SK-N-SH treated with all-trans-retinoic acid at 6 μM for 48 hours (cell line): ENCODE results near the gene ZNF600.

Experiments
- ATAC-seq: fragments of 200-7000 bp; cut with Tn5 transposase; 3 replicates; pipeline ENCODE4 v1.9.1; 2020; ENCODE audit warnings: mild to moderate bottlenecking, moderate library complexity
- ARNTL ChIP-seq: fragments of 450-650 bp; formaldehyde crosslinking; IDR thresholded peaks from 2 replicates; pipeline ENCODE4 v1.5.0; 2020; ENCODE audit warnings: low read depth, mild to moderate bottlenecking, moderate library complexity, borderline replicate concordance
- BACH2 ChIP-seq: fragments of 250-450 bp; sonication (Bioruptor Pico); IDR thresholded peaks from 2 replicates; pipeline ENCODE4 v1.9.0; 2021; ENCODE audit warnings: mild to moderate bottlenecking, borderline replicate concordance
- CSDC2 ChIP-seq: fragments of 250-450 bp; sonication (Bioruptor Pico); IDR thresholded peaks from 2 replicates; pipeline ENCODE4 v1.5.0; 2020; ENCODE audit warnings: mild to moderate bottlenecking, moderate library complexity
- CSRNP3 ChIP-seq: fragments of 250-450 bp; sonication (Bioruptor Pico); IDR thresholded peaks from 2 replicates; pipeline ENCODE4 v1.5.1; 2021; ENCODE audit warnings: mild to moderate bottlenecking, moderate library complexity
- ESRRG ChIP-seq: fragments of 250-450 bp; sonication (Bioruptor Pico); IDR thresholded peaks from 2 replicates; pipeline ENCODE4 v1.6.1; 2021; ENCODE audit warnings: mild to moderate bottlenecking
- GLIS3 ChIP-seq: fragments of 250-450 bp; sonication (Bioruptor Pico); IDR thresholded peaks from 2 replicates; pipeline ENCODE4 v1.5.0; 2020; ENCODE audit warnings: mild to moderate bottlenecking, moderate library complexity
- ISL1 ChIP-seq: fragments of 250-450 bp; sonication (Bioruptor Pico); IDR thresholded peaks from 2 replicates; pipeline ENCODE4 v2.1.2; 2022; ENCODE audit warnings: mild to moderate bottlenecking, moderate library complexity
- OSR1 ChIP-seq: fragments of 250-450 bp; sonication (Bioruptor Pico); IDR thresholded peaks from 2 replicates; pipeline ENCODE4 v1.8.0; 2022; ENCODE audit warnings: moderate library complexity, mild to moderate bottlenecking, inconsistent platforms
- PATZ1 ChIP-seq: fragments of 250-450 bp; sonication (Bioruptor Pico); IDR thresholded peaks from 2 replicates; pipeline ENCODE4 v1.8.0; 2020; ENCODE audit warnings: mild to moderate bottlenecking, moderate library complexity, borderline replicate concordance
- POU6F1 ChIP-seq: fragments of 250-450 bp; sonication (Bioruptor Pico); IDR thresholded peaks from 2 replicates; pipeline ENCODE4 v1.8.0; 2021; ENCODE audit warnings: low read depth, mild to moderate bottlenecking, moderate library complexity, borderline replicate concordance
- PPARA ChIP-seq: fragments of 250-450 bp; sonication (Bioruptor Pico); IDR thresholded peaks from 2 replicates; pipeline ENCODE4 v1.5.0; 2020; ENCODE audit warnings: mild to moderate bottlenecking, borderline replicate concordance
- RARB ChIP-seq: fragments of 250-450 bp; sonication (Bioruptor Pico); IDR thresholded peaks from 2 replicates; pipeline ENCODE4 v1.8.0; 2021; ENCODE audit warnings: mild to moderate bottlenecking, moderate library complexity
- SNAI2 ChIP-seq: fragments of 250-450 bp; sonication (Bioruptor Pico); IDR thresholded peaks from 2 replicates; pipeline ENCODE4 v1.5.0; 2020; ENCODE audit warnings: mild to moderate bottlenecking, moderate library complexity
- TOX ChIP-seq: fragments of 250-450 bp; sonication (Bioruptor Pico); IDR thresholded peaks from 2 replicates; pipeline ENCODE4 v1.8.0; 2021; ENCODE audit warnings: mild to moderate bottlenecking, moderate library complexity, borderline replicate concordance
- ZC3H10 ChIP-seq: fragments of 250-450 bp; sonication (Bioruptor Pico); IDR thresholded peaks from 2 replicates; pipeline ENCODE4 v1.5.1; 2021; ENCODE audit warnings: mild to moderate bottlenecking, moderate library complexity
- ZFP3 ChIP-seq: fragments of 250-450 bp; sonication (Bioruptor Pico); IDR thresholded peaks from 2 replicates; pipeline ENCODE4 v1.5.0; 2020; ENCODE audit warnings: mild to moderate bottlenecking, moderate library complexity
- ZFP30 ChIP-seq: fragments of 450-650 bp; formaldehyde crosslinking; IDR thresholded peaks from 2 replicates; pipeline ENCODE4 v1.5.0; 2022; ENCODE audit warnings: mild to moderate bottlenecking, moderate library complexity
- ZNF565 ChIP-seq: fragments of 450-650 bp; formaldehyde crosslinking; conservative IDR thresholded peaks from 2 replicates; pipeline ENCODE4 v1.5.0; 2020; ENCODE audit warnings: low read depth, mild to moderate bottlenecking, moderate library complexity
- ZNF70 ChIP-seq: fragments of 450-650 bp; formaldehyde crosslinking; IDR thresholded peaks from 2 replicates; pipeline ENCODE4 v1.5.0; 2020; ENCODE audit warnings: mild to moderate bottlenecking, moderate library complexity
- ZNF8 ChIP-seq: fragments of 450-650 bp; formaldehyde crosslinking; IDR thresholded peaks from 2 replicates; pipeline ENCODE4 v1.5.0; 2020; ENCODE audit warnings: mild to moderate bottlenecking, moderate library complexity
- TF ChIP-seq, protein P1 (sequence below): fragments of 250-450 bp; sonication (Bioruptor Pico); IDR thresholded peaks from 2 replicates; pipeline ENCODE4 v1.5.1; 2020; ENCODE audit warnings: low read depth, mild to moderate bottlenecking, moderate library complexity
- TF ChIP-seq, protein P2 (sequence below): fragments of 250-450 bp; sonication (Bioruptor Pico); IDR thresholded peaks from 2 replicates; pipeline ENCODE4 v1.5.0; 2020; ENCODE audit warnings: mild to moderate bottlenecking, moderate library complexity

ZNF600 gene

DNA sequence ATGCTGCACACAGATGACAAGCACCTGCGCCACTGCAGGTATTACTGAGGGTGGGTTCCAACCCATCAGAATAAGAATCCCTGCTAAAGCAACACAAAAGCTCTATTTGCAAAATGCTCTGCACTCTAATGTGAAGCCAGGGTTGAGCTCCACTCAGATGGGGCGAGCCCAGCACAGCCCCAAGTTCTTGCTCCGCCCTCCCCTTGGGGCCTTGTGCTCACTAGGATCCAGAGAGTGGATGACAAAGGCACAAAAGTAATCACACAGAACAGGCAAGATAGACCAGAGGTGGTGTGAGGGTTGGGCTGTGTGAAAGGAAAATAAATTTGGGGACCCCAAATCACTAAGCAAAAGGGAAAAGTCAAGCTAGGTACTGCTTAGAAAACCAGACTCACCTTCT lies 43.5 kb downstream of the ZNF600 start:
- TF ChIP-seq PPARA (CRISPR knock-in tag) (no peak), RARB (CRISPR knock-in tag) (no peak), CSDC2 (CRISPR knock-in tag) (no peak), ZNF70 (CRISPR knock-in tag) (no peak), ZNF565 (no peak), ESRRG (CRISPR knock-in tag) (no peak), ZC3H10 (CRISPR knock-in tag) (no peak), ISL1 (CRISPR knock-in tag) (no peak), PATZ1 (CRISPR knock-in tag) (no peak), ARNTL (CRISPR knock-in tag) (no peak), CSRNP3 (CRISPR knock-in tag) (no peak), ZFP3 (CRISPR knock-in tag) (no peak), BACH2 (no peak), TOX (CRISPR knock-in tag) (no peak), ZFP30 (no peak), POU6F1 (no peak), ZNF8 (CRISPR knock-in tag) (no peak), SNAI2 (CRISPR knock-in tag) (no peak)
- TF ChIP-seq, protein P1, sequence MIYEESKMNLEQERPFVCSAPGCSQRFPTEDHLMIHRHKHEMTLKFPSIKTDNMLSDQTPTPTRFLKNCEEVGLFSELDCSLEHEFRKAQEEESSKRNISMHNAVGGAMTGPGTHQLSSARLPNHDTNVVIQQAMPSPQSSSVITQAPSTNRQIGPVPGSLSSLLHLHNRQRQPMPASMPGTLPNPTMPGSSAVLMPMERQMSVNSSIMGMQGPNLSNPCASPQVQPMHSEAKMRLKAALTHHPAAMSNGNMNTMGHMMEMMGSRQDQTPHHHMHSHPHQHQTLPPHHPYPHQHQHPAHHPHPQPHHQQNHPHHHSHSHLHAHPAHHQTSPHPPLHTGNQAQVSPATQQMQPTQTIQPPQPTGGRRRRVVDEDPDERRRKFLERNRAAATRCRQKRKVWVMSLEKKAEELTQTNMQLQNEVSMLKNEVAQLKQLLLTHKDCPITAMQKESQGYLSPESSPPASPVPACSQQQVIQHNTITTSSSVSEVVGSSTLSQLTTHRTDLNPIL (CRISPR knock-in tag): no peak
- TF ChIP-seq, protein P2, sequence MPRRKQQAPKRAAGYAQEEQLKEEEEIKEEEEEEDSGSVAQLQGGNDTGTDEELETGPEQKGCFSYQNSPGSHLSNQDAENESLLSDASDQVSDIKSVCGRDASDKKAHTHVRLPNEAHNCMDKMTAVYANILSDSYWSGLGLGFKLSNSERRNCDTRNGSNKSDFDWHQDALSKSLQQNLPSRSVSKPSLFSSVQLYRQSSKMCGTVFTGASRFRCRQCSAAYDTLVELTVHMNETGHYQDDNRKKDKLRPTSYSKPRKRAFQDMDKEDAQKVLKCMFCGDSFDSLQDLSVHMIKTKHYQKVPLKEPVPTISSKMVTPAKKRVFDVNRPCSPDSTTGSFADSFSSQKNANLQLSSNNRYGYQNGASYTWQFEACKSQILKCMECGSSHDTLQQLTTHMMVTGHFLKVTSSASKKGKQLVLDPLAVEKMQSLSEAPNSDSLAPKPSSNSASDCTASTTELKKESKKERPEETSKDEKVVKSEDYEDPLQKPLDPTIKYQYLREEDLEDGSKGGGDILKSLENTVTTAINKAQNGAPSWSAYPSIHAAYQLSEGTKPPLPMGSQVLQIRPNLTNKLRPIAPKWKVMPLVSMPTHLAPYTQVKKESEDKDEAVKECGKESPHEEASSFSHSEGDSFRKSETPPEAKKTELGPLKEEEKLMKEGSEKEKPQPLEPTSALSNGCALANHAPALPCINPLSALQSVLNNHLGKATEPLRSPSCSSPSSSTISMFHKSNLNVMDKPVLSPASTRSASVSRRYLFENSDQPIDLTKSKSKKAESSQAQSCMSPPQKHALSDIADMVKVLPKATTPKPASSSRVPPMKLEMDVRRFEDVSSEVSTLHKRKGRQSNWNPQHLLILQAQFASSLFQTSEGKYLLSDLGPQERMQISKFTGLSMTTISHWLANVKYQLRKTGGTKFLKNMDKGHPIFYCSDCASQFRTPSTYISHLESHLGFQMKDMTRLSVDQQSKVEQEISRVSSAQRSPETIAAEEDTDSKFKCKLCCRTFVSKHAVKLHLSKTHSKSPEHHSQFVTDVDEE: no peak
- no peak for ATAC-seq

GRCh38 chr19:52742516-52742915 lies 44.1 kb downstream of the ZNF600 start:
- no peak for ATAC-seq

More at GRCh38 chr19:52742516-52742915, 44.1 kb downstream of the ZNF600 start:
- TF ChIP-seq ARNTL (CRISPR knock-in tag) (no peak), BACH2 (no peak), ZC3H10 (CRISPR knock-in tag) (no peak), ZNF8 (CRISPR knock-in tag) (no peak), OSR1 (CRISPR knock-in tag) (no peak), GLIS3 (no peak), ISL1 (CRISPR knock-in tag) (no peak)
- TF ChIP-seq, protein P2: no peak
- TF ChIP-seq, protein P1 (CRISPR knock-in tag): no peak
- TF ChIP-seq, all 23 proteins: peak for 0
